ENCODE data around the gene TINAG.

The TINAG gene

GRCh38 chr6:54310377-54311152 is 2.3 kb downstream of the TINAG start:
- DNase-seq, result no peak

DNA sequence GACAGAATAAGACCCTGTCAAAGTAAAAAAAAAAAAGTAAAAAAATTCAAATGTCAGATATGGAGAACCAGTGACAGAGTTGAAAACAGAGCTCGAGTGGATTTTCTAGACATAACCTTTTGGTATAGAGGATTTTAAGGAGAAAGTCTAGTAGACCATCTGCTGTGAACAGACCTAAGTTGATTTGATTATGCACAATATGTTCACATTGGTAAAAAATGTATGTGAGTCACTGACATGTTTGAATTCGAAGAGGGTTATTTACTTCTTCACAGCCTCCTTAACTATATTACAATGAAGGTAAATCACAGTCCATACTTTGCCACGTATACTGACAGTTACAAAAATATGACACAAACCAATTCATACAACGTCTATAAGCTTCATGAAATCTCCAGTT is 7.4 kb downstream of the TINAG start:
- peak; percentile 8 for DNase-seq

- DNase-seq, result no peak
Observed at GRCh38 chr6:54320871-54321270, 12.6 kb downstream of the TINAG start.

DNA sequence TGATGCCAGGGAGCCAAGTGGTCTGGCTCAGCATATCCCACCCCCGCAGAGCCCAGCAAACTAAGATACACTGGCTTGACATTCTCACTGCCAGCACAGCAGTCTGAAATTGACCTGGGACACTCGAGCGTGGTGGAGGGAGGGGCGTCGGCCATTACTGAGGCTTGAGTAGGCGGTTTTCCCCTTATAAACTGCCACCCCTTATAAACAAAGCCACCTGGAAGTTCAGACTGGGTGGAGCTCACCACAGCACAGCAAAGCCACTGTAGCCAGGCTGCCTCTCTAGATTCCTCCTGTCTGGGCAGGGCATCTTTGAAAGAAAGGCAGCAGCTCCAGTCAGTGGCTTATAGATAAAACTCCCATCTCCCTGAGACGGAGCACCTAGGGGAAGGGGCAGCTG is 19.4 kb downstream of the TINAG start:
- no peak for DNase-seq

DNA sequence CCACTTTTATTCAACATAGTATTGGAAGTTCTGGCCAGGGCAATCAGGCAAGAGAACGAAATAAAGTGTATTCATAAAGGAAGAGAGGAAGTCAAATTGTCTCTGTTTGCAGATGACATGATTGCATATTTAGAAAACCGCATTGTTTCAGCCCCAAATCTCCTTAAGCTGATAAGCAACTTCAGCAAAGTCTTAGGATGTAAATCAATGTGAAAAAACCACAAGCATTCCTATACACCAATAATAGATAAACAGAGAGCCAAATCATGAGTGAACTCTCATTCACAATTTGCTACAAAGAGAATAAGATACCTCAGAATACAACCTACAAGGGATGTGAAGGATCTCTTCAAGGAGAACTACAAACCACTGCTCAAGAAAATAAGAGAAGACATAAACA is 23.3 kb downstream of the TINAG start:
- DNase-seq, result peak; percentile 24

DNA sequence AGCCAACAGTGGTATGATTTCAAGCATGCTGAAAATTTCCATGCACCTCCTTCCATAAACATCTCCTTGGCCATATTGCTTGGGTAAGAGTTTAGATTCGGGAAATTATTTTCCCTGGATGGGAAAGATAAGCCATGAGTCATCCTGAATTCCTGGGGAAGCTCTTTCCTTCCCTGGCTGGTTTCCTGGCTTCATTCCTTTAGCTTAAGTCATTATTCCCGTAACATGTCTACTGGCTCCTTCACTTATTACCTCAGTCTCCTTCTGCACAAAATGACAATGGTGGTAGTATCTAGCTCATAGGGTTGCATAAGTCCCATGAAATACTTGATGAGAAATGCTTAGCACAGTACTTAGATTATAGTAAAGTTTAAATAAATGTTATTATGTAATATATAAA is 27.6 kb downstream of the TINAG start:
- peak; percentile 99 for DNase-seq

- no peak for DNase-seq
Observed at GRCh38 chr6:54353975-54354374, 45.7 kb downstream of the TINAG start.

DNA sequence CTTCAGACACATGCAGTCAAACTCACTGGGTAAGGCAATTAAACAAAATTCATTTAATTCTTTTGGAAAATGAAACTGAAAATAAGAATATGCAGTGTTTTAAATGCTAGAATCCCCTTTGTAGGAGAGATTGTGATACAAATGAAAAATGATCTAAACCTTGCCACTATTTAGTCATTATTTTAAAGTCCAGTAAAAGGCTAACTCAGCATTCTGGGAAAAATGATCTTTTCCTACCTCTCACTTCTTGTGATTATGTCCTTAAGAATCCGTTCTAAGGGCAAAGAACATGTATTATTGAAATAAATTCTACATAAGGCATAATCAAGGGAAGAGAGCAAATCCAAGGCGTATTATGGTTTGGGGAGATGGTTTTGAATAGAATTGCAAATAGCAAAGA is 46.4 kb downstream of the TINAG start:
- DNase-seq, result no peak

GRCh38 chr6:54357141-54357540 is 48.9 kb downstream of the TINAG start:
- DNase-seq, result no peak

DNA sequence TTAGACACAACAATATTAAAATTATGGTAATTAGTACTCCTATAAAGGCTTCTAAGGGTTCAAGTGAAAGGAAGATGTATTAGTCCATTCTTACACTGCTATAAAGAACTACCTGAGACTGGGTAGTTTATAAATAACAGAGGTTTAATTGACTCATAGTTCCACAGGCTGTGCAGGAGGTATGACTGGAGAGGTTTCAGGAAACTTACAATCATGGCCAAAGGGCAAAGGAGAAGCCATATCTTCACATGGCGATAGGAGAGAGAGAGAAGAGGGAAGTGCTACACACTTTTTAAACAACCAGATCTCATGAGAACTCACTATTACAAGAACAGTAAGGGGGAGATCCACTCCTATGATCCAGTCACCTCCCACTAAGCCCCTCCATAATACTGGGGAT is 52.9 kb downstream of the TINAG start:
- DNase-seq, result no peak

DNA sequence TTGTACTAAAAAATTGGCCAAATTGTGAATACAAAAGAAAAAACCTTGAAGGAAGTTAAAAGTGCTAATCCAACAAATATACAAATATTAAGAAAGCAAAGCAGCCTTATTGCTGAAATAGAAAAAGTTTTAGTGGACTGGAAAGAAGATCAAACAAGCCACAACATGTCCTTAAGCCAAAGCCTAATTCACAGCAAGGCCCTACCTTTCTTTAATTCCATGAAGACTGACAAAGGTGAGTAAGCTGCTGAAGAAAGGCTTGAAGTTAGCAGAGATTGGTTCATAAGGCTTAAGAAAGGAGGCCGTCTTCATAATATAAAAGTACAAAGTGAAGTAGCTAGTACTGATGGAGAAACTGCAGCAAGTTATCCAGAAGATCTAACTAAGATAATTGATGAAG is 53.5 kb downstream of the TINAG start:
- no peak for DNase-seq

DNA sequence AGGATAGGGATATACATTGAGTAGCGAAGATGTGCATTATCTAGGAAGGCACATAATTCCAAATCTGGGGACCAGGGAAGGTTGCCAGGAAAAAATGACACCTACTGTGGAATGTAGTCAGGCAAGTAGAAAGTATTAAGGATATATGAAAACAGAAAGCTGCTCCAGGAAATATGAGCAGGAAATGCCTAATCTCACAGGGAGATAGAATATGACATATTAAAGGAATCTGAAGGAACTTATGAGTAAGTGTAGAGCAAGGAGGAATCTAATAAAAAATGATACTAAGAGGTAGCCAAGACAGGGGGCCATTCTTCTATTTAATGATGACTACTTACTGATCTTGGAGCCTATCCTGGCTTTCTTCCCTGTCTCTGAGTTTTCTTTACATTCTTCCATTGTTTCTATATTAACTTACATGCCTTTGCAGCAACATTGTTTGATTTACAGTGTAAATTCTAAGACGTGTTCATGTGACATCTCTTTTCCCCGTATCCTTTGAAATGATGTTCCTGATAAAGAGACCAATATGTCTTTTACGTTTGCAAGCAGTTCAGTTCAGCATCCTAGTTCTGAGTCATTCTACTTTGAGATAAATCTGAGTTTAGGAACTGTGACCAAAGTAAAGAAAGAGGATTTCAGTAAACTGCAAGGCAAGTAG is 58.6 kb downstream of the TINAG start:
- peak; percentile 89 for DNase-seq

- DNase-seq, result peak; percentile 14
Observed at GRCh38 chr6:54377776-54378175, 69.5 kb downstream of the TINAG start.

DNA sequence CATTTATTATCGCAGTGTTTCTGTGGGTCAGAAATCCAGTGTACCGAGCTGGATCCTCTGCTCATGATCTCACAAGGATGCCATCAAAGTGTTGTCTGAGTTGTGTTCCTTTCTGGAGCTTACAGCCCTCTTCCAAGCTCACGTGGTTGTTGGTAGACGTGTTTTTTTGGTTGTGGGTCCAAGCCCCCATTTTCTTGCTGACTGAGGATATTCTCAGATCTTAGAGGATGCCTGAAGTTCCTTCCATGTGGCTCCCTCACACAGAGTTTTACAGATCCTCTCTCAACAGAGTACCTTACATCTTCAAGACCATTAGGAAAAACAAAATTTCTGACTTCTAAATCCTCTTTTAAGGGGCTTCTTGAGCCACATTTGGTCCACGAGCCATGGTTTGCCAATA is 78.1 kb downstream of the TINAG start:
- no peak for DNase-seq

DNA sequence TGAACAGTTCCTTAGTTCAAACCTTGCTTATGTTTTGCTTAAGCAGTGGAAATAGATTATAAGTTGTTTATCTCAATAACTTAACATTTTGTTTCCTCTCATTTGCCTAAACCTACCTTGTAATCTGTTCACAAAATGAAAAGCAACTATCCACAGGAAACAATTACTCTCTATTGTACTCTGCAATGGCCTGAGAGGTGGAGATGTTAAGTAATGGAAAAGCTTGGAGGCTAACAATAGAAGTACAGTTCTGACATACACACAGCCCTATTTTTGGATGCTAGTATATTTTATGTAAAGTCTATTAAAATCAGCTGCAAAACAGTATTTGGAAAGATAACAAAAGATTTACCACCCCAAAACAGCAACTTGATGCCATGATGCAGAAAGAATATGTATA is 82.1 kb downstream of the TINAG start:
- no peak for DNase-seq

DNA sequence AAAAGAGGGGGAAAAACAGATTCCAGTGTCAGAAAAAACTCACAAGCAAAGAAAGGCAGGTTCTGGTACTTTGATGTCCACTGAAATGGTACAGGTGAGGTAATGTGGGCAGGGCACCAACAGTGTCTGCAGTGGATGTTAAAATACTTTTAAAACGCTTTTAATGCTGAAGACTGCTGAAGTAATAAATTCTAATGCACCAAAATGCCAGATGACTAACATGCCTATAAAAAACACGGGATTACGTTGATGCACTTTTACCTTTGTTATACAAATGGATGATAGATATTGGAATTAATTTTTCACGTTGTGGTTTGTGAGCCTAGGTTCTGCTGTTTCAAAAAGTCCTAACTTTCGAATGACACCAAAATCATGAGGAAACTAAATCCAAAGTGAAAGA is 83.3 kb downstream of the TINAG start:
- no peak for DNase-seq

- DNase-seq, result no peak
Observed at GRCh38 chr6:54403096-54403495, 94.9 kb downstream of the TINAG start.

- DNase-seq, result no peak
Observed at GRCh38 chr6:54404791-54405190, 96.5 kb downstream of the TINAG start.

GRCh38 chr6:54411767-54412166 is 103.5 kb downstream of the TINAG start:
- no peak for DNase-seq

DNA sequence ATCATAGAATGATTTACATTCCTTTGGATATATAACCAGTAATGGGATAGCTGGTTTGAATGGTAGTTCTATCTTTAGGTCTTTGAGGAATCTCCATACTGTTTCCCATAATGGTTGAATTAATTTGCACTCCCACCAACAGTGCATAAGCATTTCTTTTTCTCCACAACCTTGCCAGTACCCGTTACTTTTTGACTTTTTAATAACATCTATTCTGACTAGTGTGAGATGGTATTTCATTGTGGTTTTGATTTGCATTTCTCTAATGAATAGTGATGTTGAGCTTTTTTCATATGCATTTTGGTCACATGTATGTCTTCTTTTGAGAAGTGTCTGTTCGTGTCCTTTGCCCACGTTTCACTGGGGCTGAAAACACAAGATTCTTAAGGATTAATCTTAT is 107.3 kb downstream of the TINAG start:
- DNase-seq, result peak; percentile 23

DNA sequence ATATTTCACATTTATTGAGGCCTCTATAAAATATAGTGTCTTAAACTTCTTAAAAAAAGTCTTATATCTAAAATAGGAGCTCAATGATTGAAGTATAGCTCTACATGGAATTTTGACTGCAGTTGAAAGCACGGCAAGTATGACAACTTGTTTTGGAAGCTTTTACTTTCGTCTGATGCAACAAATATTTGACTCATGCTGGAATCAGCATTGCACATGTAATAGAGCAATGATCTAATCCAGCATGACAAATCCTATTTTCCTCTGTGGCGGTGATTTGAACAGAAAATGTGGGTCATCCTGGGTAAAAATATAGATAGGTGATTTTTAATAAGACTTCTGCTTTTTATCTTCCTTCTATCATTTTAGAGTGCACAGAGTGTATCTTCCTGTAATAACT is 111.6 kb downstream of the TINAG start:
- peak; percentile 93 for DNase-seq

DNA sequence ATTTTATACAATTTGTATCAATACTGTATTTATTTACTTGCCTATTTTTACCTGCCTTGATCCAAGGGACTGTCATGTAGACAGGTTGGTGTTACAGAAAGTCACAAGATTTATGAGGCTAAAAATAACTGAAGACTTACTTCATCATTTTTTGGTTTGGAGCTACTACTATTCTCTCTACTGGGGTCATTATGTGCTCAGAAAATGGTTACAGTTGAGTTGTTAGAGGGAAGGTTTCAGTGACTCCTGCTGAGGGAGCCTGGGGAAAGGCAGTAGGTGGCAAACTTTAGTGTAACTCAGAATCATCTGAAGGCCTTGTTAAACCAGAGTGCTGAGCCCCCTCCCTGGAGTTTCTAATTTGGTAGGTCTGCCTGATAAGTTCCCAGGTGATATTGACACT is 118.8 kb downstream of the TINAG start:
- no peak for DNase-seq

DNA sequence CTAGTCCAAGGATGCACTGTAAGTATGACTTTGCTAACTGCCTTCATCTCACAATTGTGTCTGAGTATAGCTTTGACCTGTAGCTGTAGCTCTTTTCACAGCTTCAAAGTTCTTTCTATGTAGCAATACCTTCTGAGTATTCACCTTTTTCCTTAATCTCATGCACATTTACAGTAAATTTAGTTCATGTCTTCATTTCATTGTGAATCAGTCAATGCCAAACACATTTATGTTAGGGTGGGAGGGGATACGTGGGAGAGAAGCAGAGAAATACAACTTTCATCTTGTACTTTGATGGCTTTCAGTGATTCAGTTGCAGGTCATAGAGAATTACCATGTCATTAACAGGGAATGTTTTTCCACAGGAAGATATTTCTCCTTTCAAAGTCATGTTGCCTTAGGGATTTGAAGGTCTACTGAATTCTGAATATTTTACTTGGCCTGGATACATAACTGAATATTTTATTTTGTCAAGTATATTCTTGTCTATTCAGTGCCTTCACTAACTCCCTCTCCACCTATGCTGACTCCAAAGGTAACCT is 119.2 kb downstream of the TINAG start:
- DNase-seq, result peak; percentile 53

DNA sequence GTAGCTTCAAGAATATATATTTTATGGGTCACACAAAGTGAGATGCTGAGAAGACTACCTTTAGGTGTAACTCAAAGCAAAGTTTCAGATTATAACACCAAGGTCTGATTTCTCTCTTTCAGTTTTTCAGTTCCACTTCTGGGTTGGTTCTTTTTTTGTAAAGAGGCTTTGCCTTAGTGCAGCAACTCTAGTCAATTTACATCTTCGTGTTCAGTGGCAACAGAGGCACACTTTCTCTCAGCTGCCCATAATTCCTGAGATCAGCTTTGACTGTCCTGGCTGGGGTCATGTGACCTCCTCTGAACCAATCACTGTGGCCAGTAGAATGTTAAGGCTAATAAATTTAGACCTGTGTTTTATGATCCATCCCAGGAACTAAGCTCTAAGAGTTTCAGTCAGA is 120.2 kb downstream of the TINAG start:
- no peak for DNase-seq

GRCh38 chr6:54431466-54431865 is 123.2 kb downstream of the TINAG start:
- DNase-seq, result peak; percentile 59
